Pulmonary artery endothelial cell (primary cell): ENCODE results near the gene EVA1B. TPM values are rescaled to one million over a fixed set of nuclear protein-coding genes. Genes with fewer than 3 reads are reported as not detected.

ENCODE experiments used
- DNase-seq: peaks from one replicate; pipeline ENCODE4 v3.0.0-alpha.2; 2011; ENCODE audit warnings: low read depth, low spot score
- total RNA-seq: library from RNA; depleted of rRNA; stranded (reverse); fragments of >200 nt; gene quantifications from 2 replicates; pipeline ENCODE4 v1.2.3, GENCODE V29; 2014

Gene EVA1B
- total RNA-seq, 1 donor from 2014 or later: 133 TPM

DNA sequence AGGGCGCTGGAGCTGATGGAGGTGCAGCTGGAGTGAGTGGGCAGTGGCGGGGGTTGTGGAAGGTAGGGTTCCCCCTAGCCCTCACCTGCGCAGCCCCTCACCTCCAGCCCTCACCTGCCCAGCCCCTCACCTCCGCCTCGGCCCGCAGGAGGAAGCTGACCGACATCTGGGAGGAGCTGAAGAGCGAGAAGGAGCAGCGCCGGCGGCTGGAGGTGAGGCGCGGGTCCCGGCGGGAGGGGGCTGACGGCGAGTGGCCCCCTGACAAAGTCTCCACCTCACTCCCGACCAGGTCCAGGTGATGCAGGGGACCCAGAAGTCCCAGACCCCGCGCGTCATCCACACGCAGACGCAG, 2.7 kb downstream of the EVA1B start:
- no peak for DNase-seq

DNA sequence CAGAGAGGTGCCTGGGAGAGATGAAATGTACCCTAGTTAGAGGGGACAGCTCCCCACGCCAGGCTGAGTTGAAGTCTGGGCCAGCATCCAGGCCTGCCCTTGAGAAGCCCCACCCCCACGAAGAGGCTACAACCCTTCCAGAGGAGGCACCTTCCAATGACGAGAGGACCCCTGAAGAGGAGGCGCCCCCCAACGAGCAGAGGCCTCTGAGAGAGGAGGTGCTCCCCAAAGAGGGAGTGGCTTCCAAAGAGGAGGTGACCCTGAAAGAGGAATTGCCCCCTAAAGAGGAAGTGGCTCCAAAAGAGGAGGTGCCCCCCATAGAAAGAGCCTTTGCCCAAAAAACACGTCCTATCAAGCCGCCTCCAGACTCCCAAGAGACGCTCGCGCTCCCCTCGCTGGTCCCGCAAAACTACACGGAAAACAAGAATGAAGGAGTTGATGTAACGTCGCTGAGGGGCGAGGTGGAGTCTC, 3.1 kb downstream of the EVA1B start:
- no peak for DNase-seq

DNA sequence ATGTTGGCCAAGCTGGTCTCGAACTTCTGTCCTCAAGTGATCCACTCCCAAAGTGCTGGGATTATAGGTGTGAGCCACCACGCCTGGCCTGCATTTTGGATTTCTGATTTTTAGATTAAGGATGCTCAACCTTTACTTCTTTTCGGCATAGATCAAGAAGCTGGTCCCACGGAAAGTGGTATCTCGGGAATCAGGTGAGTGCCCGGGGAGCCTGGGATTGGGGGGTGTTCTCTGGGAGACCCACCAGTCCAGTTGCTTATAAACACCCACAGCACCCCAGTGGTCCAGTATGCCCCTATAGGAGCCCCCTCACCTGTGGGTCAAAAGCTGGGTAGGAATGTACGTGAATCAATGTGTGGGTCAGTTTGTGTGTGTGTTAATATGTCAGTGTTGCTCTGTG, 14.0 kb downstream of the EVA1B start:
- DNase-seq: no peak

DNA sequence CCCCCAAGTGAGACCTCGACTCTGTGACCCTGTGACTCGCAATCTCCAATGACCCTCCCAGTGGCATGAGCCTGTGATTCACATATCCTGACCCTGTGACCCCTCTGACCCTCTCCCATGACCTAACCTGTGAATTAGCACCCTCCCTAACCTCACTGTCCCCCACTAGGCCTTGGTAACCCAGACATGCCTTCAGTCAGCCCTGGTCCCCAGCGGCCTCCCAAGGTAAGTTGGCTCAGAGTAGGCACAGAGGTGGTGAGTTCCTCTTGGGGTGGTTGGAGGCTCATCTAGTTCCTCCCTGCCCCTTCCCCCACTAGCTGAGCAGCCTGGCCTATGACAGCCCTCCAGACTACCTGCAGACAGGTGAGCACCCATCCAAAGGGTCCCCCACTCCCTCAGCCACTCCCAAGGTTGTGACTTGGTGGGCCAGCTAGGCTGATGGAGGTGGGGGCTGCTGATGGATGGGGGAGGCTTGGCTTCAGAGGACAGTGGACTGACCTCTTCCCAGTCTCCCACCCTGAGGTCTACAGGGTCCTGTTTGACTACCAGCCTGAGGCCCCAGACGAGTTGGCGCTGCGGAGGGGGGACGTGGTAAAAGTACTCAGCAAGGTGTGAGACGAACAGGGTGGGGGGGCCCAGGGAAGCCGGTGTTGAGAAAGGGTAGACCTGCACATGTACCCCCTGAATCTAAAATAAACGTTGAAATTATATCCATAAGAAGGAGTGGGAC, 15.7 kb downstream of the EVA1B start:
- DNase-seq: no peak

DNA sequence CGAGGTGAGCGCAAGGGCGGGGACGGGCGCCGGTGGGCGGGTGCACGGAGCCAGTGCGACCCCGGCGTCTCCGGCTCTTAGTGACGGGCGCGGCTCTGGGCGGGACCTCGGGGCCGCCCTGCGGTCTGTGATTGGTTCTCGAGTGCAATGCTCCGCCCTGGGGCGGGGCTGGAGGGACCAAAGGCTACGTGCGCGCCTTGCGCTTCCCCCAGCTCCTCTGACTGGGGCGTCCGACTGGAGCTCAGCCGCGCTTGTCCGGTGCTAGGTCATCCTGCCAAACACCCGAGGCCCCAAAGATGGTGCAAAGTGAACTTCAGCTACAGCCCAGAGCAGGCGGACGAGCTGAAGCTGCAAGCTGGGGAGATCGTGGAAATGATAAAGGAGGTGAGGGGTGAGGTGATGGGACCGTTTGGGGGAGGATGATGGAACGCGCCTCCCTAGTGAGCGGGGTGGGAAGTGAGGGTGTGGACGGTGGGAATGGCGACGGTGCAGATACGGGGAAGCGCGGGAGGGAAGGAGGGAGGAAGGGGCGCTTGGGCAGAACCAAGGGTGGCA, 16.5 kb downstream of the EVA1B start:
- peak; percentile 66 for DNase-seq

DNA sequence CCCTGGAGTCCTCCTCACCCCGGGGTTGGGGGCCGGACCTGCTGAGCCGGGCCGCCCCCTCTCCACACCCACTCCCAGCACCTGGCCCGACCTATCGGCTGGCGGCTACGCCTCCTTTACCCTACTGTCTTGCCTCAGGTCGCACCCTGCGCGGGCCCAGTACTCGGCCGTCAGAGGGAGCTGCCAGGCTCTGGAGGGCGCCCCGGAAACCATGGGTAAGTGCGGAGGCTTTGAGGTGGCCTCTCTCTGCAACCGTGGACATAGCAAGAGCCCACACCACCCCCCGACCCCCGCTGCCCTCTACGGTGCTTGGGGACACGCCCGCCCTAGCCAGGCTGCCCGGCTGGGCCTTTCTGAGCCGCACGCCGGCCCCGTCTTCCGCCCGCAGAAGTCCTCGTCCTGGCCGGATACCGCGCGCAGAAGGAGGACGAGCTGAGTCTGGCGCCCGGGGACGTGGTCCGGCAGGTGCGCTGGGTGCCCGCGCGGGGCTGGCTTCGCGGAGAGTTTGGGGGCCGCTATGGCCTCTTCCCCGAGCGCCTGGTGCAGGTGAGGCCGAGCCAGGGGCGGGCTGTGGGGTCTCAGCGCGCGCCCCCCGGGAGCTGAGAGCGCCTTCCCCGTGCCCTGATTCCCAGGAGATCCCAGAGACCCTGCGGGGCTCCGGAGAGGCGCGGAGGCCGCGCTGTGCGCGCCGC, 17.1 kb downstream of the EVA1B start, which contains the start of gene SH3D21:
Gene SH3D21 (plus strand): TSS at position 159 of the 692 bp plus-strand sequence. CDS start 53 bp downstream, at position 212.
- no peak for DNase-seq

DNA sequence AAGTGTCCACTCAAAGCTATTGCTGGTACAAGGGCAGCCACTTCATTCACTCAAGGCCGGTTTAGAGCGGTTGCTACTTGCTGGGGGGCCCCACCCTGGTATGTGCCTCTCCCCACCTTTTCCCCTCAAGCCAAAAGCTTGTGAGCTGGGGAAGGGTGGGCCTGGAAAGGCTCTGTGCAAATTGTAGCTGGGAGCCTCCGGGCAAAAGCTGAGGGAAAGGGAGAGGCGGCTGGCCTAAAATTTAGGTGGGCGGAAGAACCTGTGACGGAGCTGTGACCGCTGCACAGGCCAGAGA, 17.6 kb downstream of the EVA1B start:
- DNase-seq: no peak

DNA sequence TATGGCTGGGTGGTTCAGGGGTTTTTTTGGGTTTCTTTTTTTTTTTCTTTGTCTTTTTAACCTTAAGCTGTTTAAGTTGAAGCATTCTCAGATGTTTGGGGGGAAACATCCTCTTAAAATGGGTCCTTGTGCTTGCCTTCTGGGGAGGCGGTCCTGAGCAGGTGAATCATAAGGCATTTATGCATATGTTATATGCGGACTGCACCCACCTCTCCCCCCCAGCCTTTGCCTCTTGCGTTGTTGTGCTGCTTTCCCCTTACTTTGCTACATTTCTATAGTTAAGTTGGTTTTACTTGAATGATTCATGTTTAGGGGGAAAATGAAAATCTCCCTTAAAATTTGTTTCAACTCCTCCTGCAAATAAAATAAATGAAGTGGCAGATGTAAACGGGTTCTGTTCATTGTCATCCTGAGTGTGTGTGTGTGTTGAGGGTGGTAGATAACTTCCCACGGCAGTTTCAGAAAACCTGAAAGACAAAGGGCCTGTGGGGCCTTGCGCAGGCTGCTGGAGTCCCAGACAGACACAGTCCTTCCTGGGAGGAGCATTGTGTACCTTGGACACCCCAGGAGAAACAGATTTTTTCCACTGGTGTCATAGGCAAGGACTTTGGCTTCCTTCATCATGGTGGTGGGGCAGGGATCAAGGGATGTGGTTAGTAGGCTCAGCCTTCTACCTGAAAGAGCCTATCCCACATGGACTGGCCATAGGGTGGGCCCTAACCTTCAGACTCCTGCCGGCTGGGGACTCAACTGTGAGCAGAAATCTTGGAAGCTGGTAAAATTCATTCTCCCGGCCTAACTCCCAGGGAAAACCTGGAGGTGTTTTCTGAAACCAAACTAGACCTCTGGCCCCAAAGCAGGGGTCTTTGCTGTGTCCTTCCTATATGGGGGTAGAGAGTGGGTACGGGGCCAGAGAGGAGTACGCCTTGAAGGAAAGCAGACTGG, 18.2 kb downstream of the EVA1B start:
- no peak for DNase-seq

DNA sequence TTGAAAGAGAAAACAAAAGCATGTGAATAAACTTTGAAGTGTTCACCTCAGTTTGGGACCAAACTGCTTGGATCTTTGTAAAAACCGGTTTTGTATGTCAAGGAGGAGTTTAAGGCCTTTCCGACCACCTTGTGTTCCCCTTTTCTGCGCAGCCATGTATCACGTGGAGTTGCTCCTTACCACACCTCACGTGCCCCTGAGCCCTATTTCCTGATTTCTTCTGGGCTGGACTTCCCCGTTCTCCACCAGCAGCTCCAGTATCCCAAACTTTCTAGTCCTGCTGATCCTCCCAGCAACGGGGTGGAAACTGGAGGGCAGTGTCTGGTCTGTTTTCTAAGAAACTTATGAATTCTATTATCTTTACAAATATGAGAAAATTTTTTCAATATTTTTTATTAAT, 18.9 kb downstream of the EVA1B start:
- no peak for DNase-seq

DNA sequence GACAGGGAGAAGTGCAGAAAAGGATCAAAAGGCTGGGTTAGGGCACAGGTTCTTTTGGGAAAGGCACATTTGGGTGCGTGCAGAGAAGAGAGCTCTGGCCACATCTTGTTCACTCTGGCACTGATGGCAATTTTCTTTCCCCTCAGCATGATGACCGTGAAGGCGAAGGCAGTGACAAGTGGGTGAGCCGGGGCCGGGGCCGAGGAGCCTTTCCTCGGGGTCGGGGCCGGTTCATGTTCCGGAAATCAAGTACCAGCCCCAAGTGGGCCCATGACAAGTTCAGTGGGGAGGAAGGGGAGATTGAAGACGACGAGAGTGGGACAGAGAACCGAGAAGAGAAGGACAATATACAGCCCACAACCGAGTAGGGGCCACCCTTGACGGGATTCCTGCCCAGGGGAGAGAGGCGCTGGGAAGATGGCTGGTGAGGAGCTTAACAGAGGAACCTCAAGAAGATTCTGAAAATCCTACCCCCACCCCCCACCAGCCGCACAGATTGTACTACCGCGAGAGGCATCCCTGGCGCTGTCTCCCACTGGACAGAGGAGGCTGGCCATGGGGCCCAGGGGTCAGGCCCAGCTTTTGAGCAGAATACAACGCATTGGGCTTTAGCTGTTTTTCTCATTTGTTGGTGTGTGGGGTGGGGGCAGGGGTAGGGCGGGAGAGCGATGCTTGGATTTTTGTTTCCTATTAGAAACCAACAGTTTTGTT, 19.6 kb downstream of the EVA1B start:
- no peak for DNase-seq

DNA sequence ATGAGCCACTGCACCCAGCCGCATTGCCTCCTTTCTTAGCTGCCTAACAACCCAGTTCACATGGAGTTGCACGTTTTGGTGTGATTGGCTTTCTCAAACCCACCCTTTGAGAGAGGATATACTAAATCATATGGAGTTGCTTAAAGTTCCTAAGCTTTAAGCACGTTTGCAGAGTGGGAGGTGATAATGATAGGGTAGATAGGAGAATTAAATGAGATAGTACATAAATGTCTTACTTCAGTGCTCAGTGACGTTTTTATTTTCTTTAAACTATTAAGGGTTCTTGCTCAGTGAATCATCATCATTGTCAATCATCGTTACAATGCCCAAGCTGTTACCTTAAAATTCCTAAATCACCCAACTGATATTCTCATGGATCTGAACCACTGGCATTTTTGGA, 20.2 kb downstream of the EVA1B start:
- no peak for DNase-seq

DNA sequence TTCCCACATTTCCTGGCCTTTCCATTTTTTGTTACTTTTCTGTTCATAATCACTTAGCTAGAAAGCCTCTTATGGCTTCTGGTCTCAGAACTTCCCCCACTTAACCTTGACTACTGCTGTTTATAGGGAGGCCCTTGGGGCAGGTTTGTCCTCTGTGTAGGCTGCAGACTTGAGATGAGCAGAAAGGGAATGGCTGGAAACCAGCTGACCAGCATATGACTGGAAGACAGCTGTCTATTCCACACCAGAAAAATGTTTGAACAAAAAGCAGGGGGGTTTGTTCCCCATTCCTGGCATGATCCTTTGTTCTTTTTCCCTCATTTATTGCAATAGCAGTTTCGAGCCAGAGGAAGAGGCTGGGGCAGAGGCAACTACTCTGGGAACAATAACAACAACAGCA, 22.2 kb downstream of the EVA1B start:
- DNase-seq: no peak

DNA sequence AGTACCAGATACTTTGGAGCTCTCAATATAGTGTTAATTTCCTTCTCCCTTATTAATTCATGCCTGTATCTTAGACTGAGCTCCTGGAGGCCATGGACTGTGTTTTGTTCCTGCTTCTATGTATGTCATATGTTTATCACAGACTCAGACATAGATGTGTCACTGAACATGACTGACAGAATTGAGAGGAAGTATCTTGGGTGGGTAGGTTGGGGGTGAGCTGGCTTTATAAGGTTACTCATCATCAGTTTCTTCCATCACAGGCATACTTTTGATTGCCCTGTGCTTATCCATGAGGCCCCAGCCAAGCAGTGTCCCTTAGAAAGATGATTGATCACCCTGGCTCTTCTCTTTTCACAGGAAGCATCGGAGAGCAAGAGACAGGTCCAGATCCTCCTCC, 22.9 kb downstream of the EVA1B start:
- no peak for DNase-seq

DNA sequence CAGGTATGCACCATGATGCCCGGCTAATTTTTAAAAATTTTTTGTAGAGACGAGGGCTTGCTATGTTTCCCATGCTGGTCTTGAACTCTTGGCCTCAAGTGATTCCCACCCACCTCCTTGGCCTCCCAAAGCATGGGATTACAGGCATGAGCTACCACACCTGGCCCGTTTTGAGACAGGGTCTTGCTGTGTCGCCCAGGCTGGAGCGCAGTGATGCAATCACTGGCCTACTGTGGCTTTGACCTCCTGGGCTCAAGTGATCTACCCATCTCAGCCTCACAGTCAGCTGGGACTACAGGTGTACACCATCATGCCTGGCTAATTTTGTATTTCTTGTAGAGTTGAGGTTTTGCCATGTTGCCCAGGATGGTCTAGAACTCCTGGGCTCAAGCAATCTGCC, 24.8 kb downstream of the EVA1B start:
- no peak for DNase-seq

DNA sequence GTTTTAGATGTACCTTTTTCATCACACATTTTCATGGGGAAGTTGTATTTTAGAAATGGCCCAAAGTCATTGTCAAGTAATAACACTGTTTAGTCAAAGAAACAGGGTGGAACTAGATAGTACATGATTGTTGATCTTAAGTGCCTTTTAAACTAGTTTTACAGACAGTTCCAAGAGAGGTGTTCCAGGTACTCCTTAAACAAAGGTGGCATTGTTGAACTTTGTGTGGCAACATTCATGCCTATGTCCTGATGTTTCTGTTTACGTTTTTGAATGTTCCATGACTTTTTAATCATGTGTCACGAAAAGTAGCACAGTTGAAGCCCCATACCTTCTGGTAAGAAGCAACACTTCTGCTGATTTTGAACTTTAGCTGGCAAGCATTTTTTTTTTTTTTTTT, 26.4 kb downstream of the EVA1B start:
- no peak for DNase-seq

DNA sequence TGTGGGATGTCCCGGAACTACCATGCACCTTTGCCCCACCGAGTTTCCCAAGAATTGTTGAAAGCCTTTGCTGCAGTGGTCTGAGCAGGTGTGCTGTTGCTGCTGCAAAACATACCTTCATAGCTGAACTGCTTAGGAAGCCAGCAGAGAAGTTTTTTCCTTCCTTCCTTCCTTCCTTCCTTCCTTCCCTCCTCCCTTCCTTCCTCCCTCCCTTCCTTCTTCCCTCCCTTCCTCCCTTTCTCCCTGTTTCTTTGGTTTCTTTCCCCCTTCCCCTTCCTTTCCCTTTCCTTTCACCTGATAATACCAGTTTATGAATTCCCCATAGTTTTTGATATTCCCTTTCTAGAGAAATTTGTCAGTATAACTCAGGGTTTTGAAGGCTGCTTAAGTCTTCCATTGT, 28.1 kb downstream of the EVA1B start:
- no peak for DNase-seq

DNA sequence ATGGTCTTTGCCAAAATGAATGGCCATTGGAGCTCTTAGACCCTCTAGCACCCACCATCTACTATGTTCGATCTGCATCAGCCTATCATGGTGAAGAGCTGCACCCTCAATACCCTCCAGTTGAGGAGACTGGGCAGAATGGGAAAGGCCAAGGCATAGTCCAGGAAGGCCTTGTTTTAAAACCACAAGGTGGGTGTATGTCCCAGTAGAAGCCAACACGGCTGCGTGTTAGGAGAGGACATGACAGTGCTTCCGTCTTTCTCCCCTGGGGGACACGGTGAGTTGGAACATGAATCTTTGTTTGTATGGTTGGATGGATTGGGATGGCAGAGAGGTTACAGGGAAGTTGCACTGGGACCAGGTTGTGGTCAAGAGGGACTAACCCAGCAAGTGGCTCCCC, 35.9 kb downstream of the EVA1B start:
- DNase-seq: no peak

DNA sequence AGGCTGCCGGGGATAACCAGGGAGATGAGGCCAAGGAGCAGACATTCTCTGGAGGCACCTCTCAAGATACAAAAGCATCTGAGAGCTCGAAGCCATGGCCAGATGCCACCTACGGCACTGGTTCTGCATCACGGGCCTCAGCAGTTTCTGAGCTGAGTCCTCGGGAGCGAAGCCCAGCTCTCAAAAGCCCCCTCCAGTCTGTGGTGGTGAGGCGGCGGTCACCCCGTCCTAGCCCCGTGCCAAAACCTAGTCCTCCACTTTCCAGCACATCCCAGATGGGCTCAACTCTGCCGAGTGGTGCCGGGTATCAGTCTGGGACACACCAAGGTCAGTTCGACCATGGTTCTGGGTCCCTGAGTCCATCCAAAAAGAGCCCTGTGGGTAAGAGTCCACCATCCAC, 36.6 kb downstream of the EVA1B start:
- DNase-seq: no peak

DNA sequence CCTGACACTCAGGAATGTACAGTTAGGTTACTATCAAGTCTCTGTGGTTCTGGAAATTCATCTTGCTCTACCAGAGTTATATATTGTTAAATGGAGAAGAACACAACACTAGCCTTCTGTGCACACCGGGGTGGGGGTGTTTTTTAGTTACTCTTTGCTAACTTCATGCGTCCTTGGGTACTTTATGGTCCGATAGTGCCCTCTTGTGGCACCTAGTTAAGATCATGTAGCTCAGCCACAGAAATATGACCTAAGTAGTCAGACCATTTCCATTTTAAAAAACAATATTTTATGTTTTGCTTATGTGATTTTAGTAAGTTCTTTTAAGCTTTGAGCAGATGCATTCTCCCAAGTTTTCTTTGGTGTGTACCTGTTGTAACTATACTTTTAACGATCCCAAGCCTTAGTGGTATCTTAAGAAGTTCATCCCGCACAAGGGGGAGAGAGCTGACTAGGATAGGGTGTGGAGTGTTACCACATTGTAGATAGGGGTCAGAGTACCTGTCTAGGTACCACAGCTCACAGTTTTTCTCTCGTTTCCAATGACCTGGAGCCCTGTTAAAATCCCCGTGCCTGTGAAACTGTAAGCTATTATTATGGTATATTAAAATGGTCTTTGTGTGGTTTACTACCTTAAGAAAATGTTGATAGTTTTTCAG, 37.9 kb downstream of the EVA1B start:
- peak; percentile 73 for DNase-seq

DNA sequence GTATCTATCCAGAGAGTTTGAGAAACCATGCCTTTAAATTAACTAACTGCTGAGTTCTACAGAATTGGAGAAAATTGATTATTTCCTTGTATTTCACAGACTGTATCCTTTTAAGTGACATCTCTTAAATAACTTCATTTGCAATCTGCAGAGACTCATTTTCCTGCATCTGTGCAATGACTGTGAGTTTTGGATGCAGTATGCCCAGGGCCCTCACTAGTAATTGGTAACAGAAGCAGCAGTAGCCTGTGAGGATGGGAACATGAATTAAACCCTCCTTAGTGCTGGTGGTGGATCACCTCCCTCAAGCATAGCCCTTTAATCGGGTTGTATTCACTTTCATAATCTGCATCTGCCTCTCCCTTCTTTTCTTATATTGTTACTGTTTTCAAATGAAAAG, 38.9 kb downstream of the EVA1B start:
- DNase-seq: no peak

DNA sequence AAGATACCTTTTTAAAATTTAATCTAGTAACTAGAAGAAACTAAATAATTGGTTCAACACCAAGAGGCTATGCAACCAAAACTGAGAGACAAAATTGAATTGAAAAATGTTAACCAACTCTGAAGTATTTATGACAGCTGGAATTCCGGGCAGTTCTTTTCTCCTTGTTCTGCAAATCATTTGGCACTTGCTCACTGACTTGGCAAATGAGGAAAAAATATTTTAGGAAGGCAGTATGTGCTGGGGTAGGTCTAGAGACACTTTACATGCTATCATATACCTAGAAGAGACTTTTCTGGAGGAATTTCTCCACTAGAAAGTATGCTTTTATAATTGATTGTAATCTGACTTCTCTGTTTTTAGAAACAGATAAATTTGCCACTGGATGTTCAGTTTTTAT, 39.4 kb downstream of the EVA1B start:
- DNase-seq: no peak
